Stimulated activated CD4-positive, alpha-beta T cell treated with anti-CD3 and anti-CD28 coated beads, TNF-alpha, amount 100 ng/mL, for 48 hours (primary cell): Measurements from ENCODE around the gene HAUS5.
A peak's percentile ranks its signal among the peaks of the same experiment; 100 is the strongest.
"Not testable (repeated sequence)": the region's sequence is repeated elsewhere in the genome, so short reads cannot be mapped to it uniquely, and the experiment has no call there.

Experiments used
- DNase-seq, 3 donors: peaks; one replicate each; pipeline ENCODE4 v3.0.0-alpha.2; 2020; ENCODE audit warnings: low read depth in 3 of 3

The HAUS5 gene, protein sequence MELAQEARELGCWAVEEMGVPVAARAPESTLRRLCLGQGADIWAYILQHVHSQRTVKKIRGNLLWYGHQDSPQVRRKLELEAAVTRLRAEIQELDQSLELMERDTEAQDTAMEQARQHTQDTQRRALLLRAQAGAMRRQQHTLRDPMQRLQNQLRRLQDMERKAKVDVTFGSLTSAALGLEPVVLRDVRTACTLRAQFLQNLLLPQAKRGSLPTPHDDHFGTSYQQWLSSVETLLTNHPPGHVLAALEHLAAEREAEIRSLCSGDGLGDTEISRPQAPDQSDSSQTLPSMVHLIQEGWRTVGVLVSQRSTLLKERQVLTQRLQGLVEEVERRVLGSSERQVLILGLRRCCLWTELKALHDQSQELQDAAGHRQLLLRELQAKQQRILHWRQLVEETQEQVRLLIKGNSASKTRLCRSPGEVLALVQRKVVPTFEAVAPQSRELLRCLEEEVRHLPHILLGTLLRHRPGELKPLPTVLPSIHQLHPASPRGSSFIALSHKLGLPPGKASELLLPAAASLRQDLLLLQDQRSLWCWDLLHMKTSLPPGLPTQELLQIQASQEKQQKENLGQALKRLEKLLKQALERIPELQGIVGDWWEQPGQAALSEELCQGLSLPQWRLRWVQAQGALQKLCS

DNA sequence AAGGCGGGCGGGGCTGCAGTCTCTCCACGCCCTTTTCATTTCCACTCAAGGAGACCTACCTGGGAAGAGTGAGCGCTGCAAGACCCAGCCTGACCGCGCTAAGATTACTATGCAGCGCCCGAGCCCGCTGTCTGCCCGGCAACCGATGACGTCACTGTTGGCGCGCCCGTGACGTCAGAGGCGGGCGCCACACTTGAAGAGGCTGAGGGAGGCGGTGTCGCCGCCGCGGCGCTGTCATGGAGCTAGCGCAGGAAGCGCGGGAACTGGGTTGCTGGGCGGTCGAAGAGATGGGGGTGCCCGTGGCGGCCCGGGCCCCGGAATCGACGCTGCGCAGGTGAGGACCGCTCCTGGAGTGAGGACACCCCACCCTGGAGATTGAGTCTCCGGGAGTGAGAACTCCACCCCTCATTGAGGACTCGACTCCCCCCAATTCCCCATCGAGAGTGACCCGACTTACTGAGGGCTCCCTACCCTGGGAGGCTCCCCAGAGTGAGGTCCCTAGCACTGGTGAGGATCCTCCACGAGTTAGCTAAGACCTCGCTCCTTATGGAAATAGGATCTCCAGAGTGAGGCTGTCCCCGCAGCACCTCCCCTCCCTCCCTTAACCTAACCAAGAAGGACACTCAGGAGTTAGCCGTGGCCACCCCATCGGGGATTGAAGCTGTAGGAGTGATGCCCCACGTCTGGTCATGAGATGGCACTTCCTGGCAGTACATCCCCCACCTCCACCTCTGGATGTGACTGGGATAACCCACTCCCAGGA, at the start of gene HAUS5:
Gene HAUS5 (plus strand): TSS at position 177 of the 763 bp plus-strand sequence. CDS start 60 bp downstream, at position 237.
- peak; percentile 88 to 96 (median 92) for DNase-seq

DNA sequence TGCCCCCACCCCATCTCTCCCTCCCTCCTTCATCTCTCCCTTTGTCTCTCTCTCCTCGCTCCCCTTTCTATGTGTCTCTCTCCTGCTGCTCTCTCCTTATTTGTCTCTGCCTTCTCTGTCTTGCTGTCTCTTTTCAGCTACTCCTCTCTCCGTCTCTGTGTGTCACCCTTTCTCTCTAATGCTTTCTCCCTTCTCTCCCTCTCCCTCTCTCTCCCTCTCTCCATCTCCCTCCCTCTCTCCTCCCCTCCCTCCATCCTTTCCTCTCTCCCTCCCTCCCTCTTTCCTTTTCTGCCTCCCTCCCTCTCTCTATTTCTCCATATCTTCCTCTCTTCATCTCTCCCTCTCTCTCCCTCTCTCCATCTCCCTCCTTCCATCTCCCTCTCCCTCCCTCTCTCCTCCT, 49.8 kb upstream of the HAUS5 start:
- no peak for DNase-seq

DNA sequence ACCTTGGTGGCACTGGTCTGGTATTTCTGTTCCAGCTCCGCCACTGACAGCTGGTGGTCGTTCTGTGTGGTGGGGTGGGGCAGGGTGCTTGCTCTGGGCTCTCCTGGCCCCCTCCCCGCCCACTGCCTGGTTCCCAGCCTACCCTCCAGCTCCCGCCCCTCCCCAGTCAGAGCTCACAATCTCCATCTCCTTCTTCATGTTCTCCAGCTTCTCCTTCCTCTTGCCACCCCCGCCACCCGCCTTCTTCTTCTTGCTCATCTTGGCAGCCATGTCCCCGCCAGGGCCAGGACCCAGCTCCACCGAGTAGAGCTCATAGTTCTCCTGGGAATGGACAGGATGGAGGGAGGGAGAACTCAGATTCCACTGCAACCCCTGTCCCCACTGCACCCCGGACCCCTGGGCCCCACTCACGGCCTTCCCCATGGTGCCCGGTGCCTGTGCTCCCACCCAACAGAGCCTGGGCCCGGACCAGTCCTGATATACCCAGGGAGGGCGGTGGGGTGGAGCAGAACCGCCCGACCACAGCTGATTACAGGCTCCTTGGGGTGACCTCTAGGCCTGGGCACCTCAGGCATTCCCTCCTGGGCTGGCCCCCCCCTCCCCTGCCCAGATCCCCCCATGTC, 49.2 kb upstream of the HAUS5 start, which contains the start of gene ATP4A:
Gene ATP4A (minus strand): TSS at position 452 of the 623 bp plus-strand sequence. CDS start 29 bp downstream, at position 423.
- no peak for DNase-seq

DNA sequence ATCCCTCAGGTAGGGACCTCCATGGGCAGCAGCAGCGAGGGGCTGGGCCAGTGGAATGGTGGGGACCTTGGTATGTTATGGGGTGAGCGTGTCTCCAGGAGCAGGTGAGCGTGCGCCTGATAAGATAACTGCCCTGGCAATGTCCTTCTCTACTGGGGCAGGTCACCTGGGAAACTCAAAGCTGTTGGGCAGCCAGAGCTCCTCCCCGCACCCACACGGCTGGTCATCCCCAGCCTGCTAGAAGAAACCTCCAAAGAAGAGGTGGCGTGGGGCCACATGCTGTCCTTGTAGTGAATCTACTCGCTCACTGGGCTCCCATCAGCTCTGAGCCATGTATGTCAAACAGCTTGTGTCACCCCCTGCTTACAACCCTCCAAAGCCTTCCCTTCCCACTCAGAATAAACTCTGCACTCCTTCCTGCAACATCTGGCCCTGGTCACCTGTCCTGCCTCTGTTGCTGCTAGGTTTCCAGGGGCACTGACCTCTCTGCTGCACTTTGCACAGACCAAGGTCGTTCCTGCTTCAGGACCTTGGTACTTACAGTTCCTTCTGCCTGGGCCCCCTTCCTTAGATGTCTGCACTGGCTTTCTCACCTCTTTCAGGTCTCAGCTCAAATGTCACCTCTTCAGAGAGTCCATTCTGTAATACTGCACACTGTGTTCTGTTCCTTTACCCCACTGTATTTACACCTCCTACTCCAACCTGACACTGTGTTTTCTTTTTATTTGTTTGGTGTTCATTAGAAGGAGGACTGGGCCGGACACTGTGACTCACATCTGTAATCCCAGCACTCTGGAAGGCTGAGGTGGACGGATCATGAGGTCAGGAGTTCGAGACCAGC, 47.3 kb upstream of the HAUS5 start:
- DNase-seq: no peak

DNA sequence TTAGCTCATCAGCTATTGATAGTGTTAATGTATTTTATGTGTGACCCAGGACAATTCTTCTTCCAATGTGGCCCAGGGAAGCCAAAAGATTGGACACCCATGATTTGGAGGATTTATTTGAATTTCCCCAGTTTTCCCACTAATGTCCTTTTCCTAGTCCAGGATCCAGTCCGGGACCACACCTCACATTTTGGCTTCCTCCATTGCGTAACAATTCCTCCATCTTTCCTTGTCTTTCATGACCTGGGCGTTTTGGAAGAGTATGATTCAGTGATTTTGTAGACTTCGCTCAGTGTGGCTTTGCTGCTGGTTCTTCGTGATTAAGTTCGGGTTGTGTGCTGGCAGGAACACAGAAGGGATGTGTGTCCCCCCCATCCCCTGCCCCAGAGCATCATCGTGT, 45.8 kb upstream of the HAUS5 start:
- no peak for DNase-seq

DNA sequence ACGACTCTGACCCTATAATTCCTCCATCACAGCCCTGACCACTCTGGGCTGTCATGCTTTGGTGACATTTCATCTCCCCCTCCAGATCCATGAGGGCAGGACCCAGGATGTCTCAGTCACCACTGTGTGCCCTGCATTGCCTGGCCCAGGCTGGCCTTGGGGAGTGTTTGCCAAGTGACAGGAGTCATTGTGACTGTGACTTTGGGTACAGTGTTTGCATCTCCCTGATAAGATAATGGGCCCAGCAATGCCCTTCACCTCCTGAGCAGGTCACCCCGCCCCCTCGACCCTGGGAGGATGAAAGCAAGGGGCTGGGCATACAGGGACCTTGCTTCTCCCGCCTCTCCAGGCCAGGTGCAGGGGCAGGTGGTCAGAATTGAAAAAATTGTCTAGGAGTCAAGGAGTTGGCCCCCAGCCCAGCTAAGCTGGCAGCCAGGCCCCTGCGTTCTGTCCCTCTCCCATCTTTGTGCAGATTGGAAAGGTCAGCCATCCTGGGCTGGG, 43.2 kb upstream of the HAUS5 start:
- DNase-seq: no peak

DNA sequence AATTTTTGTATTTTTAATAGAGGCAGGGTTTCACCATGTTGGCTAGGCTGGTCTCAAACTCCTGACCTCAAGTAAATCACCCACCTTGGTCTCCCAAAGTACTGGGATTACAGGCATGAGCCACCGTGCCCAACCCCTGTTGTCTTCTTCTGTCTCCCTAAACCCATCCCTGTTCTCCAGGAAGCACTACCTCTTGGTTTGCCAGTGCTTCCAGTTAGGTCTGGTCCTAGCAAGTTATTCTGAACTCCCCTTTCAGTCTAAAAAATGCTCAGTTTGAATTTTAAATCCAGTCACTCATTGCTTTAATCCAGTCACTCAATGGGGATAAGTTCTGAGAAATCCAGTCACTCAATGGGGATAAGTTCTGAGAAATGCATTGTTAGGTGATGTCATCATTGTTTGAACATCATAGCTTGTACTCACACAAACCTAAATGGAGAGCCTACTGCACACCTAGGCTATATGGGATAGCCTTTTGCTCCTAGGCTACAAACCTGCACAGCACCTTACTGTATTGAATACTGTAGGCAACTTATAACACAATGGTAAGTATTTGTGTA, 41.0 kb upstream of the HAUS5 start:
- no peak for DNase-seq

DNA sequence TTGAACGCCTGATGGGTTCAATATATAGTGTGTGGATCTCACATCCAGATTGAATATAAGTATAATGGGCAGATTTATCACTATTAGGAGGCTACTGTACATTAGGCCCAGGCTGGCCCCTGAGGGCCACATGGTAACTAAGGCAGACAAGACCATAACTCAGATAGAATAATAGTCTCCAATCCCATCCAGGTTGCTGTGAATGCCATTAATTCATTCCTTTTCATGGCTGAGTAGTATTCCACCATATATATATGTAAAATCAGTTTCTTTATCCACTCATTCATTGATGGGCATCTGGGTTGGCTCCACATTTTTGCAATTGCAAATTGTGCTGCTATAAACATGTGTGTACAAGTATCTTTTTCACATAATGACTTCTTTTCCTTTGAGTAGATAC, 34.6 kb upstream of the HAUS5 start:
- no peak for DNase-seq

DNA sequence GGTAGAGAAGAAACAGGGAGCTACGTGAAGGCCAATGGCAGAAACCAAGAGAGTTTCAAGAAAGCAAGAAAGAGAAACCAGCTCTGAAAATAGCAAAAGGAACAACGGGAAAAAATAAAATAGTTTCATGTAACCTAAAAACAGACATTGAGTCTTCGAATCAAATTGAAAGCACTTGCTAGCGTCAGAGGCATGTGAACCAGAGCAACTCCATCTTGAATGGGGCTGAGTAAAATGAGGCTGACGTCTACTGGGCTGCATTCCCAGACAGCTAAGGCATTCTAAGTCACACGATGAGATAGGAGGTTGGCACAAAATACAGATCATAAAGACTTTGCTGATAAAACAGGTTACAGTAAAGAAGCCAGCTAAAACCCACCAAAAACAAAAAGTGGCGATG, 33.8 kb upstream of the HAUS5 start:
- DNase-seq: no peak

DNA sequence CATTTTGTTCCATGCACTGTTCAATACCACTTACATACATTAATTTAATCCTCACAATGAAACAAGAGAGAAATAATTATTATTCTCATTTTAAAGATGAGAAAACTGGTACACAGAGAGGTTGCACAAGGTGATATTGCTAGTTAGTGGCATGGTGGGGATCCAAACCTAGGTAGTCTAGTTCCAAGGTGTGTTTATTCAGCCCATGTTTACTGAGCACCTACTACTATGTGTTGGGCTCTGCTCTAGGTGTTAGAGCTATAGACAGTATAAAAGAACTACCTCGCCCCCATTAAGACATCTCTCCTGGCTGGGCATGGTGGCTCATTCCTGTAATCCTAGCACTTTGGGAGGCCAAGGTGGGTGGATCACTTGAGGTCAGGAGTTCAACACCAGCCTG, 29.8 kb upstream of the HAUS5 start:
- no peak for DNase-seq

DNA sequence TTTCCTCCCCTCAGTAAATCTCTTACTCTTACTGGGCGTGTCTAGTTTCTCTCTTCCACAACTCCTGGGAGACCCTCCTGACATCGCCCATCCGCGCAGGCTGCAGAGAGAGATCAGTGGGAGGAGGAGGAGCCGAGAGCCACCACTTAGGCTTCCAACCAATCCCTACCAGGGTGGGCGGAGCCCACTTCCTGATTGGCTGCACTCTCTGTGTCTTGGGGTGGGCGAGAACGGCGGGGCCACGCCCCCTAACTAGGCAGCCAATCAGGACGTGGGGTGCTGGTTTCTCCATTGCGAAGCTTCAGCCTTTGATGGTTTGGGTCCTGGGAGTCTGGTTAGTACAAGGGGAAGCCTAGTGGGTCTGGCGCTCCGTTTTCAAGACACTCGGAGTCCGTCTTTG, 26.7 kb upstream of the HAUS5 start, which contains the start of gene PMIS2:
Gene PMIS2 (plus strand): TSS at position 326 of the 400 bp plus-strand sequence. CDS start 87 bp downstream, outside the sequence.
- peak in 1 of 3 donors; percentile 23 for DNase-seq

DNA sequence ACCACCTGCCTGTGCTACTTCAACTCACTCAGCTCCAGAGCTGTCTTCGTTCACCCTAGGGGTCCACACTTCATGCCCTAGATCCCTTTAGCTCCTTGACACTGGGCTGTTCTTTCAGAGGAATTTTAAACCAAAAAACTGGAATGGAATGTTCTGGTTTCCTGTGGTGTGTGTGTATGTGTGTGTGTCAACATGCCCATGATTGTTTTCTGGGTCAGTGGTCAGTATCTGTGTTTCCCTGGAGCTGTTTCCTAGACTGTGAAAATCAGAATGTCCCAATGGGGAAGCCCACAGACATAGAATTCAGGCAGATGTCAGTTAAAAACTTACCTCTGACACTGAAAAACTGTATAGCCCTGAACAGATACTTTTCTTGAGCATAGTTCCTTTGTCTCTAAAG, 25.2 kb upstream of the HAUS5 start:
- no peak for DNase-seq

DNA sequence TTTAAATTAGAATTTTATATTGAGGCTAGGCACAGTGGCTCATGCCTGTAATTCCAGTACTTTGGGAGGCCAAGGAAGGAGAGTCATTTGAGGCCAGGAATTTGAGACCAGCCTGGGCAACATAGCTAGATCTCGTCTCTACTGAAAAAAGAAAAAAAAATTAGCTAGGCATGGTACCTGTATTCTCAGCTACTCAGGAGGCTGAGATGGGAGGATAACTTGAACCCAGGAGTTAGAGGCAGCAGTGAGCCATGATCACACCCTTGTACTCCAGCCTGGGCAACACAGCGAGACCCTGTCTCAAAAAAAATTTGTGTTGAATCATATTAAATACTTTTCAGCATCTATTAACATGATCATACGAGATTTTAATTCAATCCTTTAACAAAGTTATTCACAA, 21.7 kb upstream of the HAUS5 start:
- no peak for DNase-seq

DNA sequence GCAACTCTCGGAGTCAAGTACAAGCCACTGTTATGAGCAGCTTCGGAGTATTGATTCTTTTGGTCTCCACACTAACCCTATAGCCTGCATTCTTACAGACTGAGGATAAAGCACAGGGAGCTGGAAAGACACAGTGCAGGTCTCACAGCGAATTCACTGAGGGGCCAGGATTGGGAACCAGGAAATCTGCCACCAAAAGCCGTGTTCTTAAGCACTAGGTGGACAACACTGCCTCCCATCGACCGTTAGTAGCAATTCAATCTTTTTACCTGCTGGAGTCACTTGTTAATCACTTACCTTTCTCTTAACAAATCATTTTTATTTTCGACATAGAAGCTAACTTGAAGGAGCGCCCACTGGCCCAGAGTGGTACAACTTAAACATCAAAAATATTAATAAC, 20.3 kb upstream of the HAUS5 start:
- DNase-seq: no peak

DNA sequence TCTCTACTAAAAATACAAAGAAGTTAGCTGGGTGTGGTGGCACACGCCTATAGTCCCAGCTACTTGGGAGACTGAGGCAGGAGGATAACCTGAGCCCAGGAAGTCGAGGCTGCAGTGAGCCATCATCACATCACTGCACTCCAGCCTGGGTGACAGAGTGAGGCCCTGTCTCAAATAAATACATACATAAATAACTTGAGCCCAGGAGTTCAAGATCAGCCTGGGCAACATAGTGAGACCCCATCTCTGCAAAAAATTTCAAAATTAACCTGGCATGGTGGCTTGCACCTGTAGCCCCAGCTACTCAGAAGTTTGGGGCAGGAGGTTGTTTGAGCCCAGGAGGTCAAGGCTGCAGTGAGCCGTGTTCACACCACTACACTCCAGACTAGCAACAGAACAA, 17.5 kb upstream of the HAUS5 start:
- not testable (repeated sequence) for DNase-seq

DNA sequence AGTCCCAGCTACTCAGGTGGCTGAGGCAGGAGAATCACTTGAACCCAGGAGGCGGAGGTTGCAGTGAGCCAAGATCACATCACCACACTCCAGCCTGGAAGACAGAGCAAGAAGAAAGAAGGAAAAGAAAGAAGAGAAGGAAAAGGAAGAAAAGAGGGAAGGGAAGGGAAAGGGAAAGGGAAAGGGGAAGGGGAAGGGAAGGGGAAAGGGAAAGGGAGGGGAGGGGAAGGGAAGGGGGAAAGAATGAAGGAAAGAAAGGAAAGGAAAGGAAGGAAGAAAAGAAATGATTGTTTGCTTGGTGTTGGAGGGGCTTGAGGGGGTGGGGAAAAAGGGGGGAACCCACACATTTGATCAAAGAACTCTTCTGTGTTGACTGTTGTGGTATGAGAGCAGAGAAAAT, 16.6 kb upstream of the HAUS5 start:
- DNase-seq: no peak

DNA sequence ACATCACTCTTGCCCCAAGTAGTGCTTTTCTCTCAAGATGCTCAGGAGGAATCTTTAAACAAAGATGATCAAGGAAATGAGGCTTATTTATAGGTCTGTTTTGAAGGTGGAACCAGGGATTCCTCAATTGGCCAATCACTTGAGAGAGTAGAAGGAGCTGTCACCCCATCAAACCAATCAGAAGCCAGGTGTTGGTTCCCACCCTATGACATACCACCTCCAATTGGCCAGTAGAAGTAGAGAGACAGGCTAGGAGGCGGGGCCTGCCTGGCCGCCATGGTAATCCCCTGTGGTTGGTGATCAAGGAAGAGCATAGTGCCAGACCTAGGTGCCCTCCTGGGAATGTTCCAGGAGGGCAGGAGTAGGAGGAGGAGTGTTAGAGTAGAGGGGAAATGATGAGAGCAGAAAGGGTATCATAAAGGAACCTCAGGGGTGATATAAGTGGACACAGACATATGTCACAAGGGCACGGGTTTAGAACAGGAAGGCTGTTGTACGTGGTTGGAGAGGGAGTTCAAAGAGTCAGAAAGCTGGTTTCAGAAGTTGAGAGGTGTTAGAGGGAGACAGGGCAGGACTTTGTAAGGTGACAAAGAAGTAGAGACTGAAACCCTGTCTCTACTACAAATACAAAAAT, 16.1 kb upstream of the HAUS5 start:
- no peak for DNase-seq

DNA sequence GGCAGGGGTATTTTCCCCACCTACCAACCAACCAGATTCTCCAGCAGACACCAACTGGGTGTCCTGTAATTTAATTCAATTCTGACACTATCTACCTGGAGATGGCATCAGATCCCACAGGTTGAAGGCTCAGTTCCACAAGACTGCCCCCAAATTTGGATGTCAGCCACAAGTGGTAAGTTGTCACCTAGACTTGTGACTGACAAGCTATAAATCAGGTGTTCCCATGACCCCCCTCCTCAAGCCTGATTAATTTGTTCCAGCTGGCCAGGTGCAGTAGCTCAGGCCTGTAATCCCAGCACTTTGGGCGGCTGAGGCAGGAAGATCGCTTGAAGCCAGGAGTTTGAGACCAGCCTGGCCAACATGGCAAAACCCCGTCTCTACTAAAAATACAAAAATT, 10.6 kb upstream of the HAUS5 start:
- DNase-seq: no peak

DNA sequence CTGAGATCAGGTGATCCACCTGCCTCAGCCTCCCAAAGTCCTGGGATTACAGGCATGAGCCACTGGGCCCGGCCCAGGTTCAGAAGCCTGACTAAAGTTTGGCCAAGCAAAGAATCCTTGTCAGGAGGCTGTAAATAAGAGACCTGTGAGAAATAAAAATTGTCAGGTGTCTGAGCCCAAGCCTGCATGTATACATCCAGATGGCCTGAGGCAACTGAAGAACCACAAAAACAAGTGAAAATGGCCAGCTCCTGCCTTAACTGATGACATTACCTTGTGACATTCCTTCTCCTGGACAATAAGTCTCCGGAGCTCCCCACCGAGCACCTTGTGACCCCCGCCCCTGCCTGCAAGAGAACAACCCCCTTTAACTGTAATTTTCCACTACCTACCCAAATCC, 8.1 kb upstream of the HAUS5 start:
- DNase-seq: not testable (repeated sequence)

DNA sequence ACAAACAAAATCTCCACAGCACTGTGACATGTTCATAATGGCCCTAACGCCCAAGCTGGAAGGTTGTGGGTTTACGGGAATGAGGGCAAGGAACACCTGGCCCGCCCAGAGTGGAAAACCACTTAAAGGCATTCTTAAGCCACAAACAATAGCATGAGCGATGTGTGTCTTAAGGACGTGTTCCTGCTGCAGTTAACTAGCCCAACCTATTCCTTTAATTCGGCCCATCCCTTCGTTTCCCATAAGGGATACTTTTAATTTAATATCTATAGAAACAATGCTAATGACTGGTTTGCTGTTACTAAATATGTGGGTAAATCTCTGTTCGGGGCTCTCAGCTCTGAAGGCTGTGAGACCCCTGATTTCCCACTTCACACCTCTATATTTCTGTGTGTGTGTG, 5.4 kb upstream of the HAUS5 start:
- DNase-seq: not testable (repeated sequence)
